K562 (cell line): Measurements from ENCODE around the gene PHACTR3. TPM values are rescaled to one million over a fixed set of nuclear protein-coding genes. Genes with fewer than 3 reads are reported as not detected.

Experiments used
- ATAC-seq: fragments of 200-7000 bp; cut with Tn5 transposase; 3 replicates; pipeline ENCODE4 v1.9.1; 2020; ENCODE audit warnings: moderate library complexity
- BruUV-seq: library from RNA; stranded (reverse); fragments of 400-500 nt; replicated peaks from 2 replicates; lab custom pipeline; 2021; lab: Mats Ljungman, UMichigan
- CTCF ChIA-PET: fragments of 300-600 bp; formaldehyde crosslinking; extraction: SDS; loops from one replicate; lab custom pipeline; 2021; ENCODE audit warnings: low intra/inter-chr PET ratio; lab: Yijun Ruan, JAX
- POLR2A ChIA-PET: fragments of 300-600, 350-650 bp; sonication (Branson Sonifier 250); formaldehyde crosslinking; extraction: SDS; loops from one replicate; lab custom pipeline; 2021; ENCODE audit warnings: antibody characterized with exemption, inconsistent platforms; lab: Yijun Ruan, JAX
- DNase-seq, 4 experiments: peaks; one replicate each; pipeline versions ENCODE4 v3.0.0 to v3.0.0-alpha.2; 2011 to 2018; ENCODE audit warnings: low spot score in 3 of 4, mixed read lengths in 3 of 4; ENCODE audit errors: extremely low read depth in 1 of 4
- FAIRE-seq: peaks from 2 replicates; lab custom pipeline; 2011; peaks lifted over from hg19 to GRCh38; lab: Jason Lieb, UNC
- H2AFZ ChIP-seq: 2 replicates; pipeline ENCODE4 v1.6.0; 2011; ENCODE audit warnings: low read depth, low read length, control low read depth, inconsistent platforms
- H3K27ac ChIP-seq: fragments of 200-600 bp; 3 replicates; pipeline ENCODE4 v1.8.0; 2011; ENCODE audit warnings: low read depth, mild to moderate bottlenecking, control low read depth, inconsistent platforms, low read length, moderate library complexity, mixed read lengths; ENCODE audit errors: extremely low read depth
- H3K27me3 ChIP-seq, 2 experiments: fragments of 300-600 bp in 1 of 2; 2 replicates in 1 of 2; 3 replicates in 1 of 2; pipeline versions ENCODE4 v1.6.0 to v1.8.0; 2011; ENCODE audit warnings: inconsistent platforms in 2 of 2, low read length in 2 of 2, mild to moderate bottlenecking in 1 of 2, mixed read lengths in 1 of 2, moderate library complexity in 1 of 2; ENCODE audit not compliant: control insufficient read depth in 2 of 2, insufficient read depth in 2 of 2
- H3K36me3 ChIP-seq: fragments of 300-600 bp; 3 replicates; pipeline ENCODE4 v1.8.0; 2011; ENCODE audit warnings: mild to moderate bottlenecking, low read length, inconsistent platforms; ENCODE audit not compliant: control insufficient read depth, insufficient read depth
- H3K4me1 ChIP-seq, 2 experiments: fragments of 200-600 bp in 1 of 2; replicated peaks in 1 of 2; 2 replicates in 1 of 2; 3 replicates in 1 of 2; pipeline versions ENCODE4 v1.5.1 to v1.8.0; 2011; ENCODE audit warnings: inconsistent platforms in 2 of 2, low read length in 2 of 2, mild to moderate bottlenecking in 1 of 2, mixed read lengths in 1 of 2, moderate library complexity in 1 of 2; ENCODE audit not compliant: control insufficient read depth in 2 of 2, insufficient read depth in 2 of 2
- H3K4me2 ChIP-seq: 2 replicates; pipeline ENCODE4 v1.6.1; 2011; ENCODE audit warnings: low read length, control low read depth, inconsistent platforms, mixed read lengths; ENCODE audit not compliant: insufficient read depth
- H3K4me3 ChIP-seq: fragments of 200-600 bp; sonication (generic), shearing (Covaris generic); 2 replicates; pipeline ENCODE4 v1.5.1; 2016; ENCODE audit warnings: control low read depth, inconsistent platforms
- H3K79me2 ChIP-seq: fragments of 200-600 bp; 3 replicates; pipeline ENCODE4 v1.8.0; 2011; ENCODE audit warnings: low read length, inconsistent platforms; ENCODE audit not compliant: control insufficient read depth, insufficient read depth
- H3K9ac ChIP-seq, 2 experiments: 2 replicates each; pipeline versions ENCODE4 v1.6.0 to v1.6.1; 2011; ENCODE audit warnings: low read depth in 2 of 2, low read length in 2 of 2, control low read depth in 1 of 2, inconsistent platforms in 1 of 2, mild to moderate bottlenecking in 1 of 2, mixed read lengths in 1 of 2; ENCODE audit not compliant: insufficient read depth in 1 of 2
- H3K9me1 ChIP-seq: one replicate; pipeline ENCODE4 v1.6.0; 2011; ENCODE audit warnings: inconsistent platforms, mild to moderate bottlenecking, low read length, moderate library complexity; ENCODE audit not compliant: control insufficient read depth, insufficient read depth
- H3K9me3 ChIP-seq: replicated peaks from 2 replicates; pipeline ENCODE4 v1.5.1; 2011; ENCODE audit warnings: low read depth, low read length, inconsistent platforms; ENCODE audit not compliant: control insufficient read depth, insufficient read depth
- H4K20me1 ChIP-seq: replicated peaks from 2 replicates; pipeline ENCODE4 v1.6.1; 2011; ENCODE audit warnings: low read length, inconsistent platforms, mixed read lengths; ENCODE audit not compliant: control insufficient read depth, insufficient read depth
- C11orf30 ChIP-seq: fragments of 450-650 bp; IDR thresholded peaks from 2 replicates; pipeline ENCODE4 v1.6.1; 2016; ENCODE audit warnings: low read depth, mild to moderate bottlenecking
- CREB1 ChIP-seq, 2 experiments: sonication (generic) in 1 of 2; formaldehyde crosslinking in 1 of 2; IDR thresholded peaks; 2 replicates each; pipeline versions ENCODE4 v1.6.1 to v1.8.0; 2012 to 2022; ENCODE audit warnings: inconsistent platforms in 1 of 2, mild to moderate bottlenecking in 1 of 2, missing genetic modification reagents in 1 of 2, moderate library complexity in 1 of 2
- HSF4 ChIP-seq: fragments of 250-450 bp; sonication (Bioruptor Pico); IDR thresholded peaks from 2 replicates; pipeline ENCODE4 v2.1.2; 2022; ENCODE audit warnings: mild to moderate bottlenecking, moderate library complexity, borderline replicate concordance
- MAFF ChIP-seq: IDR thresholded peaks from 2 replicates; pipeline ENCODE4 v1.6.1; 2012; ENCODE audit warnings: low read length, improper control_type of control experiment
- MAFG ChIP-seq: fragments of 450-650 bp; conservative IDR thresholded peaks from 2 replicates; pipeline ENCODE4 v1.6.1; 2016; ENCODE audit warnings: missing genetic modification characterization, missing compliant biosample characterization
- MAFK ChIP-seq: IDR thresholded peaks from 2 replicates; pipeline ENCODE4 v1.6.1; 2011; ENCODE audit warnings: low read length, improper control_type of control experiment
- NFE2 ChIP-seq: IDR thresholded peaks from 2 replicates; pipeline ENCODE4 v1.6.1; 2014; ENCODE audit warnings: antibody characterized with exemption, low read depth
- PATZ1 ChIP-seq: fragments of 250-450 bp; sonication (Bioruptor Pico); IDR thresholded peaks from 2 replicates; pipeline ENCODE4 v1.5.0; 2020; ENCODE audit warnings: mild to moderate bottlenecking, borderline replicate concordance
- PPARD ChIP-seq: fragments of 250-450 bp; sonication (Bioruptor Pico); IDR thresholded peaks from 2 replicates; pipeline ENCODE4 v1.8.0; 2022; ENCODE audit warnings: inconsistent platforms, mild to moderate bottlenecking, moderate library complexity
- SPI1 ChIP-seq: IDR thresholded peaks from 2 replicates; pipeline ENCODE4 v1.6.1; 2011; ENCODE audit warnings: low read depth, low read length, control low read depth, borderline replicate concordance
- TEAD2 ChIP-seq: fragments of 450-650 bp; IDR thresholded peaks from 2 replicates; pipeline ENCODE4 v1.6.1; 2016; ENCODE audit warnings: missing genetic modification characterization, control low read depth, missing compliant biosample characterization
- ZNF316 ChIP-seq: fragments of 450-650 bp; IDR thresholded peaks from 2 replicates; pipeline ENCODE4 v1.6.1; 2016
- WGBS: fragments of 100-300 bp; shearing (Covaris generic); methylation state at CpG from one replicate; pipeline ENCODE4 v1.1.6; 2016; ENCODE audit warnings: low coverage, mixed read lengths; ENCODE audit not compliant: insufficient coverage; ENCODE audit errors: missing lambda C conversion rate; 5-methylcytosine and 5-hydroxymethylcytosine counted together
- in situ Hi-C: fragments of 300-500 bp; cut with MboI; formaldehyde crosslinking; loops from 4 replicates; pipeline ENCODE4 v1.15.0; 2018; ENCODE audit warnings: inconsistent platforms, mixed read lengths
- intact Hi-C: fragments of 100-400 bp; cut with micrococcal nuclease; formaldehyde crosslinking; loops from 2 replicates; pipeline ENCODE4 v1.14.2; 2022
- polyA plus RNA-seq, 8 experiments: library from polyadenylated mRNA; depleted of rRNA in 4 of 8; stranded (reverse) in 5 of 8; unstranded in 3 of 8; fragments of >200 nt; fragmentation: Nextera tagmentation in 2 of 8; fragmentation: Illumina TruSeq in 1 of 8; extraction: Ambion mirVana in 2 of 8; extraction: Trizol in 1 of 8; gene quantifications; 2 replicates each; pipeline versions ENCODE4 v1.2.1 to v1.2.3, GENCODE V29; 2011 to 2014; ENCODE audit warnings: inconsistent platforms in 1 of 8, missing spikeins in 1 of 8
- total RNA-seq, 7 experiments: library from RNA; depleted of rRNA in 6 of 7; stranded (reverse); fragments of >200 nt in 6 of 7; fragmentation: Illumina TruSeq in 2 of 7; extraction: Trizol in 2 of 7; gene quantifications; 2 replicates each; pipeline versions ENCODE4 v1.2.1 to v1.2.3, GENCODE V29; 2011 to 2021; ENCODE audit warnings: low replicate concordance in 1 of 7

The PHACTR3 gene
- total and polyA plus RNA-seq, 9 of the 15 experiments (the other 6 are each of a cell fraction or from before 2014, with no cell fraction given) = not detected

- BruUV-seq = no TSS peak
- no peak overlapping the region for H3K4me3 ChIP-seq
- TF ChIP-seq TEAD2 (tag) (no peak), HSF4 (CRISPR knock-in tag) (no peak)
- H4K20me1 ChIP-seq = no peaks in the 10 kb centered on the region
- no peaks in the 10 kb centered on the region for H3K9me1 ChIP-seq
- 4% methylated on average over 5 of the region's 6 CpGs for WGBS
- H3K4me1 ChIP-seq = no peaks in the 10 kb centered on the region
- DNase-seq = no peak
- H3K9me3 ChIP-seq = no peaks in the 10 kb centered on the region
- no peak overlapping the region for H3K4me2 ChIP-seq
- H2AFZ ChIP-seq = no peak overlapping the region
- no peak overlapping the region for H3K9ac ChIP-seq
- no peaks in the 10 kb centered on the region for H3K27me3 ChIP-seq
- FAIRE-seq = no peak
- POLR2A ChIA-PET = interaction anchor here (0.9 kb wide), 1 partner anchor 23 kb away, joined by 3 read pairs; no protein-coding TSS in a partner anchor
- no peaks in the 10 kb centered on the region for H3K79me2 ChIP-seq
- no peak for ATAC-seq
- intact Hi-C loops (no loop called here), in situ Hi-C loops (no loop called here)
- H3K27ac ChIP-seq = no peak overlapping the region
- CTCF ChIA-PET = no interaction called here
- H3K36me3 ChIP-seq = no peaks in the 10 kb centered on the region
Measured at GRCh38 chr20:59708326-59708725, 104.0 kb downstream of the PHACTR3 start.

GRCh38 chr20:59709636-59710035, 105.3 kb downstream of the PHACTR3 start:
- Histone ChIP-seq H3K27me3 (no peaks in the 10 kb centered on the region), H3K9me1 (no peaks in the 10 kb centered on the region), H3K4me3 (no peak overlapping the region), H2AFZ (no peak overlapping the region), H3K27ac (no peak overlapping the region), H3K4me1 (no peaks in the 10 kb centered on the region), H3K9ac (no peak overlapping the region), H3K9me3 (no peaks in the 10 kb centered on the region), H3K4me2 (no peak overlapping the region), H3K79me2 (no peaks in the 10 kb centered on the region), H3K36me3 (no peaks in the 10 kb centered on the region), H4K20me1 (no peaks in the 10 kb centered on the region)
- ChIA-PET POLR2A (no interaction called here), CTCF (no interaction called here)
- in situ Hi-C loops = no loop called here
- ATAC-seq (no peak), FAIRE-seq (no peak), DNase-seq (no peak)
- intact Hi-C loops = no loop called here
- TF ChIP-seq ZNF316 = peak; percentile 89
- peak; percentile 47; the same call in 1 of the 2 replicates for TF ChIP-seq MAFF
- peak; percentile 51; the same call in 1 of the 2 replicates for TF ChIP-seq MAFK
- peak; percentile 64 for TF ChIP-seq MAFG (tag)
- peak; percentile 35; the same call in 1 of the 2 replicates for TF ChIP-seq NFE2
- TF ChIP-seq C11orf30 = peak; percentile 84
- TF ChIP-seq SPI1 = no peak
- no peak for TF ChIP-seq PATZ1 (CRISPR knock-in tag)
- TF ChIP-seq CREB1 (IDR thresholded peaks at IDR 0.05) = no peak
- TF ChIP-seq CREB1 (CRISPR knock-in tag; IDR thresholded peaks at IDR 0.05) = no peak
- TF ChIP-seq PPARD (CRISPR knock-in tag) = no peak
- no TSS peak for BruUV-seq
- WGBS = 0% methylated on average over 1 of the region's 1 CpG
